ENCODE data around the gene EHD4. TPM values are rescaled to one million over a fixed set of nuclear protein-coding genes. Genes with fewer than 3 reads are reported as not detected.
A peak's percentile ranks its signal among the peaks of the same experiment; 100 is the strongest.

Gene EHD4
- total and polyA plus RNA-seq, 2 donors (not counting 3 experiments of a cell fraction or from before 2014, with no cell fraction given) = 96.7 to 128 TPM

DNA sequence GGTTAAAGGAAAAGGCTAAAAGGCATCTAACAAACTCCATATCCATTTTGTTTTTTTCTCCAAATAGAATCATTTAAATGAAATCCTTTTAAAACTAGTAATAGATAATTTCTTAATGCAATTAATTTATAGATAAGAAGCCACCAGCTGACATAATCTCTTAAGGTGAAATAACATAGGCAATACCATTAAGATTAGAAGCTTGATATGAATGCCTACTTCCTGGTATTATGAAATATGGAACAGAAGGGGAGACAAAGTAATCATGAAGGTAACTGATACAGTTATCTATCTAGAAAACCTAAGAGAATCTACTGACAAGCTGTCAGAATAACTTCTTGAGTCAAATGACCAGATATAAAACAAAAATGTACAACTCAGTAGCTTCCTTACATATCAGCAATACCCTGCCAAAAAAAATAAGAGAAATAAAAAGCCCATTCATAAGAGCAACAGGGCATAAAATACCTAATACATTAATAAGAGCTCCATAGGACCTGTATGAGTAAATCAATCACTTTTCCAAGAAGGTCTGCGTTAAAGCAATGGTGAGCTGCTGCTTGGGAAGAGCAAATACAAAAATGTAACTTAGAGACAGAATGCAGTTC lies 10.7 kb downstream of the EHD4 start:
- DNase-seq (ENCODE audit: low read depth, low spot score) (peak; percentile 49), FAIRE-seq (no peak)
- intact Hi-C loops (cut with micrococcal nuclease) (no loop called here), dilution Hi-C loops (cut with MboI; ENCODE audit: extremely low pct_ligation_motif_present, low sequenced_read_pairs) (no loop called here)
- Histone ChIP-seq H3K27me3 (ENCODE audit: control insufficient read depth in 2 of 2, insufficient read depth in 2 of 2, low read length in 2 of 2) (no peaks in the 10 kb centered on the region), H3K4me3 (replicated peaks in 1 of 3; ENCODE audit: insufficient read depth in 1 of 3, low read depth in 1 of 3, low read length in 3 of 3) (no peak overlapping the region), H3K36me3 (ENCODE audit: control insufficient read depth in 2 of 2, extremely low read depth in 1 of 2, insufficient read depth in 2 of 2, low read length in 2 of 2) (peaks cover 0 to 5% of the 10 kb centered on the region in 2 experiments), H3K9me1 (replicated peaks; ENCODE audit: control insufficient read depth, extremely low read depth, insufficient read depth, low read length) (no peaks in the 10 kb centered on the region), H2AFZ (ENCODE audit: low read depth, low read length) (no peak overlapping the region), H3K4me1 (ENCODE audit: control insufficient read depth, extremely low read depth, insufficient read depth, low read length) (peaks cover 65% of the 10 kb centered on the region), H3K4me2 (ENCODE audit: insufficient read depth, low read length) (peak overlapping the region; percentile 77), H3K79me2 (ENCODE audit: control insufficient read depth, insufficient read depth, low read length) (peaks cover 94% of the 10 kb centered on the region), H3K9ac (replicated peaks; ENCODE audit: extremely low read depth, insufficient read depth, low read length) (peak overlapping the region; percentile 43), H4K20me1 (replicated peaks; ENCODE audit: control insufficient read depth, extremely low read depth, insufficient read depth, low read length) (no peaks in the 10 kb centered on the region), H3K27ac (ENCODE audit: insufficient read depth, low read depth, low read length) (peak overlapping the region; percentile 69), H3K9me3 (replicated peaks; ENCODE audit: control insufficient read depth, insufficient read depth, low read length) (no peaks in the 10 kb centered on the region)
- ChIA-PET CTCF (interaction anchor here (0.6 to 3.1 kb wide), 9 partner anchors 9 to 176 kb away, joined by 3 to 26 read pairs (median 4); partner anchors contain the start of gene EHD4), POLR2A (interaction anchor here (1.0 kb wide), 1 partner anchor 10 kb away, joined by 3 read pairs; no protein-coding TSS in a partner anchor)
- TF ChIP-seq POLR2AphosphoS5 (IDR thresholded peaks at IDR 0.05; ENCODE audit: insufficient read depth, low read depth, low read length) = no peak
- TF ChIP-seq, protein P1, sequence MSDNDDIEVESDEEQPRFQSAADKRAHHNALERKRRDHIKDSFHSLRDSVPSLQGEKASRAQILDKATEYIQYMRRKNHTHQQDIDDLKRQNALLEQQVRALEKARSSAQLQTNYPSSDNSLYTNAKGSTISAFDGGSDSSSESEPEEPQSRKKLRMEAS (IDR thresholded peaks at IDR 0.05; ENCODE audit: insufficient read depth, insufficient read length) = no peak
- no peak for TF ChIP-seq GATA2 (IDR thresholded peaks at IDR 0.05; ENCODE audit: insufficient read depth, insufficient read length, low read depth, low read length)
- no peak for TF ChIP-seq MYC (IDR thresholded peaks at IDR 0.05; ENCODE audit: low read depth, low read length)
- TF ChIP-seq EZH2 (IDR thresholded peaks at IDR 0.05; ENCODE audit: borderline replicate concordance, low read depth, low read length, severe bottlenecking) = no peak
- TF ChIP-seq POLR2A (IDR thresholded peaks at IDR 0.05; ENCODE audit: low read depth, low read length) = no peak
- TF ChIP-seq FOS (IDR thresholded peaks at IDR 0.05; ENCODE audit: borderline replicate concordance, insufficient read depth, low read length) = no peak
- TF ChIP-seq, protein P2, sequence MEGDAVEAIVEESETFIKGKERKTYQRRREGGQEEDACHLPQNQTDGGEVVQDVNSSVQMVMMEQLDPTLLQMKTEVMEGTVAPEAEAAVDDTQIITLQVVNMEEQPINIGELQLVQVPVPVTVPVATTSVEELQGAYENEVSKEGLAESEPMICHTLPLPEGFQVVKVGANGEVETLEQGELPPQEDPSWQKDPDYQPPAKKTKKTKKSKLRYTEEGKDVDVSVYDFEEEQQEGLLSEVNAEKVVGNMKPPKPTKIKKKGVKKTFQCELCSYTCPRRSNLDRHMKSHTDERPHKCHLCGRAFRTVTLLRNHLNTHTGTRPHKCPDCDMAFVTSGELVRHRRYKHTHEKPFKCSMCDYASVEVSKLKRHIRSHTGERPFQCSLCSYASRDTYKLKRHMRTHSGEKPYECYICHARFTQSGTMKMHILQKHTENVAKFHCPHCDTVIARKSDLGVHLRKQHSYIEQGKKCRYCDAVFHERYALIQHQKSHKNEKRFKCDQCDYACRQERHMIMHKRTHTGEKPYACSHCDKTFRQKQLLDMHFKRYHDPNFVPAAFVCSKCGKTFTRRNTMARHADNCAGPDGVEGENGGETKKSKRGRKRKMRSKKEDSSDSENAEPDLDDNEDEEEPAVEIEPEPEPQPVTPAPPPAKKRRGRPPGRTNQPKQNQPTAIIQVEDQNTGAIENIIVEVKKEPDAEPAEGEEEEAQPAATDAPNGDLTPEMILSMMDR (IDR thresholded peaks at IDR 0.05; ENCODE audit: extremely low read depth in 1 of 2, insufficient read depth in 1 of 2, low read depth in 1 of 2, low read length in 2 of 2) = no peak
- TF ChIP-seq JUN (IDR thresholded peaks at IDR 0.05; ENCODE audit: borderline replicate concordance, insufficient read depth, insufficient read length, low read depth) = no peak
- BruUV-seq (replicated peaks) = no TSS peak
